Measurements from ENCODE around the gene SLC10A3.

DNA sequence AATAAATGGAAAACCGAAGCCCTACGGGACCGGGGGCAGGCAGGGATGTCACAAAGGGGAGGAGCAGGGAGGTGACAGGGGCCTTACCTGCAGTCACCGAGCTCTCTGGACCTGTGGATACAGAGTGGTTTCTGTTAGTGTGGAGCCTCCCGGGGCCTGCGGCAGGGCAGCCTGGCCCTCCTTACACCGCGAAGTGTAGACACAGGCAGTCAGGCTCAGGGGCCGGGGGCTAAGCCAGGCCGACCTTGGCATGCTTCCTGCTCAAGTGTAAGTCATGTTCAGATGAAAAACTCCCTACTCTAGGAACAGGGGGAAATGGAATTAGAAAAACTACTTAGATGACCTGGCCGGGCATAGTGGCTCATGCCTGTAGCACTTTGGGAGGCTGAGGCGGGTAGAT is 21.3 kb upstream of the SLC10A3 start:
- no peak for TF ChIP-seq POLR2A (IDR thresholded peaks at IDR 0.05)
- TF ChIP-seq, protein P1, sequence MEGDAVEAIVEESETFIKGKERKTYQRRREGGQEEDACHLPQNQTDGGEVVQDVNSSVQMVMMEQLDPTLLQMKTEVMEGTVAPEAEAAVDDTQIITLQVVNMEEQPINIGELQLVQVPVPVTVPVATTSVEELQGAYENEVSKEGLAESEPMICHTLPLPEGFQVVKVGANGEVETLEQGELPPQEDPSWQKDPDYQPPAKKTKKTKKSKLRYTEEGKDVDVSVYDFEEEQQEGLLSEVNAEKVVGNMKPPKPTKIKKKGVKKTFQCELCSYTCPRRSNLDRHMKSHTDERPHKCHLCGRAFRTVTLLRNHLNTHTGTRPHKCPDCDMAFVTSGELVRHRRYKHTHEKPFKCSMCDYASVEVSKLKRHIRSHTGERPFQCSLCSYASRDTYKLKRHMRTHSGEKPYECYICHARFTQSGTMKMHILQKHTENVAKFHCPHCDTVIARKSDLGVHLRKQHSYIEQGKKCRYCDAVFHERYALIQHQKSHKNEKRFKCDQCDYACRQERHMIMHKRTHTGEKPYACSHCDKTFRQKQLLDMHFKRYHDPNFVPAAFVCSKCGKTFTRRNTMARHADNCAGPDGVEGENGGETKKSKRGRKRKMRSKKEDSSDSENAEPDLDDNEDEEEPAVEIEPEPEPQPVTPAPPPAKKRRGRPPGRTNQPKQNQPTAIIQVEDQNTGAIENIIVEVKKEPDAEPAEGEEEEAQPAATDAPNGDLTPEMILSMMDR (IDR thresholded peaks at IDR 0.05), result no peak
